GM19099 (cell line): ENCODE data around the gene CLCF1.
A peak's percentile ranks its signal among the peaks of the same experiment; 100 is the strongest.

ENCODE experiments used
- POLR2A ChIP-seq: IDR thresholded peaks from 3 replicates; pipeline ENCODE4 v1.6.1; 2011; ENCODE audit warnings: low read depth; ENCODE audit not compliant: insufficient read length; ENCODE audit errors: extremely low read depth

Gene CLCF1

GRCh38 chr11:67357831-67358670 lies 15.3 kb downstream of the CLCF1 start:
- TF ChIP-seq POLR2A: no peak

- TF ChIP-seq POLR2A: no peak
These were observed 16.4 kb downstream of the CLCF1 start for GRCh38 chr11:67356864-67357561.

GRCh38 chr11:67356387-67356863 lies 17.0 kb downstream of the CLCF1 start:
- no peak for TF ChIP-seq POLR2A

- TF ChIP-seq POLR2A: no peak
These were observed 17.5 kb downstream of the CLCF1 start for GRCh38 chr11:67355794-67356386.

GRCh38 chr11:67355023-67355793 lies 18.2 kb downstream of the CLCF1 start:
- TF ChIP-seq POLR2A: no peak

GRCh38 chr11:67354075-67355022 lies 19.0 kb downstream of the CLCF1 start:
- peak; percentile 37 for TF ChIP-seq POLR2A

- peak; percentile 95 for TF ChIP-seq POLR2A
These were observed 19.9 kb downstream of the CLCF1 start, which contains the start of gene POLD4 for GRCh38 chr11:67353317-67354074. TSS of gene POLD4 (minus strand) at chr11:67353546. CDS start at chr11:67353399, 147 bp downstream.

GRCh38 chr11:67352546-67353316 lies 20.7 kb downstream of the CLCF1 start:
- TF ChIP-seq POLR2A: peak; percentile 57

GRCh38 chr11:67351275-67352005 lies 22.0 kb downstream of the CLCF1 start:
- TF ChIP-seq POLR2A: peak; percentile 39

GRCh38 chr11:67349928-67350465 lies 23.4 kb downstream of the CLCF1 start:
- no peak for TF ChIP-seq POLR2A

- no peak for TF ChIP-seq POLR2A
These were observed 23.9 kb downstream of the CLCF1 start for GRCh38 chr11:67349457-67349856.
